ENCODE measurements around the gene RNPEPL1.

Gene RNPEPL1

DNA sequence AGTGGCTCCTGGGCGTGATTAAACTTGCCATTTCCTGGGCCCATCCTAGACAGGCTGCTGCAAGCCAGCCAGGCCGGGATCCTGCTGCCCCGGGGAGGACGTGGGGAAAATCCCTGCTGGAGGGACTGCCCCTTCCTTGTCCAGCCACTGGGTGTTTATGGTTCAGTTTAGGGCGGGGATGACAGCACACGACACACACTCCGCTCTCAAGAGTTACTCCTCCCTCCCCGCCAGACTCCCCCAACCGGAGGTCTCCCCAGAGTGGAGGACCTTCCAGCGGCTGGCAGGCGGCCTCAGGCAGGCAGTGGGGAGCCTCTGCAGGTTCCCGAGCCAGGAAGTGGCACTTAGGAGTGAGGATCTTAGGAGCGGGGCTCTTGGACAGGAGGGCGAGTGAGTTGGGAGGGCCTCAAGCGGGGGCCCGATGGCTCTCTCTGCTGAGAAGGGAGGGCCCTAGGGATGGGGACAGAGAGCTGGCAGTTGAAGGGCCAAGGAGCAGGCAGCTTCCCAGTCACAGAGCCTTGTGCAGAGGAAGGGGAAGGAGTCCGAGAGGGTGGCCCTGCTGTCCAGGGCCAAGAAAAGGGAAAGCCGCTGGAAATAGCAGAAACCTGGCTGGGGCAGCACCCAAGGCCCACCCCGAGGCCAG, 51.3 kb downstream of the RNPEPL1 start:
- no peak for DNase-seq (ENCODE audit: extremely low spot score, insufficient read length, low read depth)
- no peak for FAIRE-seq

DNA sequence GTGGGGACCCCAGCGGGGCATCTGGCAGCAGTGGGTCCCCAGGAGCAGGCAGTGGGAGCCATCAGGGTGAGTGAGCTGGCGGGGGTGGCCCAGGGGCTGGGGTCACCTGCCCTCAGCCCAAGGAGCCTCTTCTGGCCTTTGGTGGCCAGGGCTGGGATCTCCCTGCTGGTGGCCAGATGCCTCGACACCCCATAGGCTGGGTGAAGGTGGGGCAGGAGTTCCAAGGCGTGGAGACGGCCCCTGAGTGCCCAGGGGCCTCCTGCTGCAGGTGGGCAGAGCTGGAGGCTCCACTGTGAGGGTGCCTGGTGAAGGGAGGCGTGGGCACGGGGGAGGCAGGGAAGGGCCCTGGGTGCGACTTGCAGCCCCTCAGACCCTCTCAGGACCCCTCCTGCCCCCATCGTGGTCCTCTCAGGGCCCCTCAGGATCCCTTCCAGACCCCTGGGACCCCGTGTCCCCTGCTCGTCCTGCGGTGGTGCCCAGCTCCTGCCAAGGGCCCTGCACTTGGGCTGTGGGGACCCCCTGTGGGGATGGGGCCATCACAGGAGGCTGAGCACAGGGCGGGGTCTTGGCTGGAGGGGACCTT, 52.0 kb downstream of the RNPEPL1 start:
- no peak for FAIRE-seq
- no peak for DNase-seq (ENCODE audit: extremely low spot score, insufficient read length, low read depth)

DNA sequence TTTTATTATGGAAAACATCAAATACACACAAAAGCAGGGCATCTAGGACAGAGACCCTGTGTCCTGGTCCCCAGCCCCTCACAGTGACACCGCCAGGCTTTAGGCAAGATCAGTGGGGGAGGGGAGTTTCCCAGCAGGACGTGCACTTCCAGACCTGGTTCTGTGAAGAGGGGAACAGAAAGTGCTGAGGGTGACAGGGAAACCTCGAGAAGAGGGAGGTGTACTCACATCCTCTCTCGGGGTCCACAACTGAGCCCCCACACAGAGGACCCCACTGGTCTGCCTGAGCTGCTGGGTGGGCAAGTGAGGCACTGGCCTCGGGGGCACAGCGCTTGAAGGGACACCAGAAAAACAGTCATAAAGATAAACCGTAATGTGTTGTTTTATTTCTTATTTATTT, 52.6 kb downstream of the RNPEPL1 start:
- DNase-seq (ENCODE audit: extremely low spot score, insufficient read length, low read depth) (no peak), FAIRE-seq (no peak)

DNA sequence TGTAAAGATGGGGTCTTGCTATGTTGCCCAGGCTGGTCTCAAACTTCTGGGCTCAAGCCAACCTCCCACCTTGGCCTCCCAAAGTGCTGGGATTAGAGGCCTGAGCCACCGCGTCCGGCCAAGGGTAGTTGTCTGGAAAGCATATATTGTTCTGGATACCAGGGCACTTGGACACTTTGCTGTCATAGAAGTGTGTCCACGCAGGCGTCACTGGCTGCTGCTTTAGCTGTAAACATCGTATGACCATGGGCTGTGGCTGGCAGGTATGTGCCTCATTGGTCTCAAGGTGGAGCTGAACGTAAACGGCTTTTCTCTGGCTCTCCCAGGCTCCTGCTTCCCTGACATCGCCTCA, 53.8 kb downstream of the RNPEPL1 start:
- no peak for DNase-seq (ENCODE audit: extremely low spot score, insufficient read length, low read depth)
- no peak for FAIRE-seq

DNA sequence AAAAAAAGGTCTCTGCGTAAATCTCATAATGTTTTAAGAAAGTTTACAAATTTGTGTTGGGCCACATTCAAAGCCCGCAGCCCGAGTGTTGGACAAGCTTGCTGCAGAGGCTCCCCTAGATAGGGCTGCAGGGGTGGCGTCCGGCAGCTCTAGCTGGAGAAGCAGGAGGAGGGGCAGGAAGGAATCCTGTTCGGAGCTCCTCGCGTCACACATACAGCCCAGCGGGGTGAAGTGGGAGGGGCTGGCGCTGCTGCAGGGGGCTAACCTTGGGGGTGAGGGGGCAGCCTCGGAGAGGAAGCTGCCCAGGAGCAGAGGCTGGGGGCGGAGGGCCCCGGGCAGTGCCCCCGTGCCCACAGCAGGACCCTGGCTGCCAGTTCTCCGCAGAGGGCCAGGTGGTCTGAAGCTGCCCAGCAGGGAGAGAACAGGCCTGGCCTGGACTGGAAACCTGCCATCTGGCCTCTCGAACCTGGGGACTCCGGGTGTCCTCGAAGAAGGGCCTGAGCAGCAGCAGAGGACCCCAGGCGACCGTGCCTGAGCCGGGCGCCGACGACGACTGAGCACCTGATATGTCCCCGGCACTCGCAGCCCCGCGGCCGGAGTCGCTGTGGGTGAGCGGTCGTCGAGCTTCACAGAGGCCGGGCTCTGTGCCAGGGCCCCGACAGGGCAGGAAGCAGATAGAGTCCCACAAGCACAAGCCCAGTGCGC, 54.4 kb downstream of the RNPEPL1 start:
- no peak for FAIRE-seq
- DNase-seq (ENCODE audit: extremely low spot score, insufficient read length, low read depth) = no peak

DNA sequence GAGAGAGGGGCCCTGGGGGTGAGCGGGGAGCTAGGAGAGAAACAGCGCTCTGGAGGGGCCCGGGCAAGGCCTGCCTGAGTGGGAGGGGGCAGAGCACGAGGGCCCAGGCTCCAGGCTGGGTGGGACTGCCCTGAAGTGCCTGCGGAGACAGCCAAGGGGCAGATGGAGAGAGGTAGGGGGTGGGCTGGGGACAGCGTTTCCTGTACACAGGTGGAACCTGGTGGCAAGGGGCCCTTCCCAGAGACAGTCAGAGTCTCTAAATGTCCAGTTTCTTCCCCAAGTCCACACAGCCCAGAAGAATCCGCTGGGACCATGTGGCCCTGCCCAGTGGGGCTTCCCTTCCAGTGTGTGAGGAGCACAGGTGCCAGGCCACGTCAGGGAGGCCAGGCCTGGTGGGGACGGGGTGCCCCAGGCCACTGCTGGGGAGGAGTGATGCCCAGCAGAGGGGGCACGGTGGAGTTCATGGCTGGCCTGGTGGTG, 55.3 kb downstream of the RNPEPL1 start:
- DNase-seq (ENCODE audit: extremely low spot score, insufficient read length, low read depth) (no peak), FAIRE-seq (no peak)

DNA sequence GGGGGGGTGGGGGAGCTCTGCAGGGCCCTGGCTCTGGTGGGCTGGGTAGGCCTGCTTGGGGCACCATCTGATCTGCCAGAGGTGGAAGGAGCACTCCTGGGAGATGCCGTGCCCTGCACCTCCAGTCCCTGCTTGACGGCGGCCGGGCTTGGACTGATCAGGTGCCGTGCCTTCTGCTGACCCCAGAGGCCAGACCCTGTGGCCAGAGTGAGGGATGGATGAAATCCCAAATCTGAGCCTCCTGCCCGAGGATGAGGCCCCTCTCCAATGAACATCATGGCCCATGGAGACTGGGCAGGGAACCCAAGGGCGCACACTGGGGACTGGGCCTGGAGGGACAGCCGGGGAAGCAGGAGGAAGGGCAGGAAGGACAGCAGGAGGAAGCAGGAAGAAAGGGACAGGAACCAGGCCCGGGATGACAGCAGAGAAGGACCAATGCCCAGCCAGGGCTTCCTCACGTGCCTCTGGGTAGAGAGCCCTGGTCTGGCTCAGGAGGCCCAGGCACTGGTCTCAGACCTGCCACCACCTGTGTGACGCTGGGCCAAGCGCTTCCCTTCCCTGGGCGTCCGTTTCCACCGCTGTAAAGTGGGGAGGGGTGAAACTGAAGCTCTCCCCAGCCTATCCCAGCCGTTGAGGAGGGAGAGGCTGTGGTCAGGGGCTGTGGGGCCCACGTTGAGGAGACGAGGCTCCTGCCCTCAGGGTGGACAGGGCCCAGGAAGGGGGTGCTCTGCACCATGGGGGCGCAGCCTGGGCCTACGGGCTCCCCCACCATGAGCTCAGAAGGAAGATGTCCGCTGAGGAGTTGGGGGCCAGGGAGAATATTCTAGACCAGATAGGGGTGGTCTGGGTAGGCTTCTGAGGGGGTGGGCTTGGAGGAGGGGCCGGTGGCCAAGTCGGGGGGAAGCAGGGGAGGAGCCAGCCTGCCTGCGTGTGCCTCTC, 56.0 kb downstream of the RNPEPL1 start:
- DNase-seq (ENCODE audit: extremely low spot score, insufficient read length, low read depth) = no peak
- no peak for FAIRE-seq

DNA sequence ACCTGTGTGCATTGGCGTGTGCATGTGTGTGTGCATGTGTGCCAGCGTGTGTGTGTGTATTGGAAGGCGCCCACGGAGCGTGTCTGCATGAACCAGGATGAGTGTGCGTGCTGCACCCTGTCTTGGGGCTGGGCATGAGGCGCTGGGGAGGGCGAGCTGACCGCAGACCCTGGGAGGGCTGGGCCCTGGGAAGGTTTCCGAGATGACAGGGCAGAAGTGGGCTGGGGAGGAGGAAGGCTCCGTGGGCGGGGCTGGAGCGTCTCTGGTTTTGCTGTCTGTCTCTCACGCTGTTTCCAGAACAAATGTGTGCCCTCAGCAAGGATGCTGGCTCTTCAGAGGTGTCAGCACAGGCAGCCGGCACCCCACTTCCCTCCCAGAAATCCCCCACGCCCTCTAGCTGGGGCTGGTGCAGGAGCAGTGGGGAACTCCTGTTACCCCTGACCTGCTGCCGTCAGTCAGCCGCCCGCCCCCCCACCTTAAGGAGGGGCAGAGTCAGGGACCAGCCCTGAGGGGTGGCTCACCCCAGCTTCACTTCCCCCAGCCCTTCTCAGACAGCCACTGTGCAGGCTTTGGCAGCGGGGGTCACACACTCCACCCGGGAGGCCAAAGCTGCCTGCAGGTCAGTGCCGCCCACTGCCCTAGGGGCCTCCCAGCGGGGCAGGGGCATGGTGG, 56.8 kb downstream of the RNPEPL1 start, which contains the start of gene GPR35:
TSS of gene GPR35 (plus strand) at position 531 of the 672 bp plus-strand sequence. CDS start 4,473 bp downstream, outside the sequence.
- FAIRE-seq (no peak), DNase-seq (ENCODE audit: extremely low spot score, insufficient read length, low read depth) (no peak)

DNA sequence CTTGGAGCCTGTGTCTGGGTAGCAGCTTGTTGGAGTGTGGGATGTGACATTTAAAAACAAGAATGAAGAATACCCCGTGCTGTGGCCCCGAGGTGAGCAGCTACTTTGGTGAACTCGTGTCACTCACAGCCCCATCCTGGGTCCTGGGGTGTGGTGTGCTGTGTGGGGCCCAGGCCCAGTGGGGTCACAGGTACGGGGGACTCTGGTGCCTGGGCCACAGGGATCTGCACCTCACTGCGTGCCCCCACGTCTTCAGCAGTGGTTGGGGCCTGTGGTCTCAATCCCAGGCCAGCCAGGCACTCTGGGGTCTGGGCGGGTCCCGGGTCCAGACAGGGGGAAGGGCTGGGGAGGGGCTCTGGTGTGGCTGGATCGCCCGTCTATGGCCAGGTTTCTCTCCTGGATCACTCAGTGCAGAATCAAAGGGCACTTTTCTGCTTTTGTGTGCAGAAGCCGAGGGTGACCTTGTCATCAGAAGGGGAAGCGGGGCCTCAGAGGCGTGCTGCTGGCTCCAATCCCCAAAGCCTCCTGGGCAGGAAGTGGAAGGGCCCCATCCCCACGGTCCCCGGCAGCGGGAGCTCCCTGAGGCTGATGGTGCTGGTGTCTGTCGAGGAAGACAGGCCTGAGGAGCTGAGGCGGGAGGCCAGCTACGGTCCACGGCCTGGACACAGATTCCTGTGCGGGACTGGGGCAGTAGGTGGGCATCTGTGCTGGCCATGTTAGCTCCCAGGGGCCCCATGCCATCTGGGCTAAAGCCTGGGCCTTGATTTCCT, 58.4 kb downstream of the RNPEPL1 start:
- DNase-seq (ENCODE audit: extremely low spot score, insufficient read length, low read depth) (no peak), FAIRE-seq (no peak)

DNA sequence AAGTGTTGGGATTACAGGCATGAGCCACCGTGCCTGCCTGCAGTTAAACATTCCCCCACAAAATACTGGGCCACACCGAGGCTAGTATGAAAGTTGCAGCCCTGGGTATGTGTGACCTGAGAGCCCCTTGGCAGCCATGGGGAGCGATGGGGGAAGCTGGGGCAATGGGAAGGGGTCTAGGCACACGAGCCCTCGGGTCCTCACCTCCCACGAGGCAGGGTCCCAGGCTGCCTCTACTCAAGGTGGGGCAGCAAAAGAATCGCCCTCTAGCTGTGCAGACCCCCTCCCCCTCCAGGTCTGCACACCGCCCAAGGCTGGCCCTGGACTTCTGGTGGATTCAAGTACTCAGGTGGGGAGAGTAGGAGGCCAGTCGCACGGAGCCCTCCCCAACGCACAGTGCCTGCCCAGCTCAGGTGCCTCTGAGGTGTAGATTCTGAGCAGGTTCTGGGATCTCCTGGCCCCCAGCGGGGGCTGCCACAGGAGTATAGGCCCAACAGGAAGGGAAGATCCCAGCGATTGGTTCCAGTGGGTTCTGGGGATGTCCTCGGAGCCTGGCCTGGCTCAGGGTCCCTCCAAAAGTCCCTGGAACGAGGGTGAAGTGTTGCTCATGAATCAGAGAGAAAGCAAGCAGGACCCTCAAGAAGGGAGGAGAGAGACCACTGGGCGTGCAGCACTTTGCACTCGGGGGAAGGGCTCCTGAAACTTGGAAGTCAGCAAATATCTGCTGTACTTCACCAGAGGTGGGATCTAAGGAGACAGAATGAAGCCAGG, 59.6 kb downstream of the RNPEPL1 start:
- no peak for FAIRE-seq

DNA sequence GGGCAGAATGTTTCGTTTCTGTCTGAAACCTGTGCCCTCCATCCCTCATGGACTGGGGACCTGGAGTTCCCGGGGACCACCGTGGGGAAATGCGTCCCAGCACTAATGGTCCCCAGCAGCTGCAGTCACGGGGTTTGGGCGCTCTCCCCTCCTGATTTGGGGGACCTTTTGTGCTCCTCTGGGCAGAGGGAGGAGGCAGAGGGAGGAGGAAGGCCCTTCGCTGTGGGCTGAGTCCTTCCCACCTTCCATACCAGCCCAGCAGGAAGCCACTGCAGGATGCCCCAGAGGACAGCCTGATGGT, 60.2 kb downstream of the RNPEPL1 start:
- DNase-seq (ENCODE audit: extremely low spot score, insufficient read length, low read depth) = no peak
- FAIRE-seq = no peak

More for the DNA sequence above, 59.6 kb downstream of the RNPEPL1 start:
- DNase-seq (ENCODE audit: extremely low spot score, insufficient read length, low read depth) = no peak

DNA sequence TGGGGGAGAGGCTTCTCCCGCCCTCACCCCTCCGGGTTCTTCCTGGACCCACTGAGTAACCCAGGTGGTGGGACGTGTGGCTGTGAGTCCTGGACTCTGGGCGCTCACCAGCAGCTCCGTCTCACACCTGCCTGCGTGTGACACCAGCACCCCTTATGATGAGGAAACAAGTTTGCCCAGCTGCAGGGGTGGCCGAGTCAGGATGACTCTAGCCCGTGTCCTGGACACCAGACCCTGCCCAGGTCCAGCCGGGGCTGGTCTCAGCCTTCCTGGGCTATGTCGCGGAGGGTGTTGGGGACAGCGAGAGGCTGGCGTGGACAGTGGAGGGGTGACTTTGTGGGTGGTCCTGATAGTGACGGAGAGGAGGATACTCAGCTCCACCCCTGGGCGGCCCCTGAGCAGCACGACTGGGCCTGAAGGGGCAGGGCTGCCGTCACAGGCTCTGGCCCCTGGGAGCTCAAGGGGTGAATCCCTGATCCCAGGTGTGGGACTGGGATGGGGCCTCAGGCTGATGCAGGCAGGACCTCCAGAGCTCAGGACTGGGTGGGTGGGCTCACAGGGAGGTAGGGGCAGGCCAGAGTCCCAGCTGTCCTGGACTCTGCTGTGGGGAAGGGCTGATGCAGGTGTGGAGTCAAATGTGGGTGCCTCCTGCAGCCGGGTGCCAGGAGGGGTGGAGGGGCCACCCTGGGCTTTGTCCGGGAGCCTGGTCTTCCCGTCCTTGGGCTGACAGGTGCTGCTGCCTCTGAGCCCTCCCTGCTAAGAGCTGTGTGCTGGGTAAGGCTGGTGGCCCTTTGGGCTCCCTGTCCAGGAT, 60.7 kb downstream of the RNPEPL1 start:
- FAIRE-seq = no peak
- DNase-seq (ENCODE audit: extremely low spot score, insufficient read length, low read depth) = no peak

DNA sequence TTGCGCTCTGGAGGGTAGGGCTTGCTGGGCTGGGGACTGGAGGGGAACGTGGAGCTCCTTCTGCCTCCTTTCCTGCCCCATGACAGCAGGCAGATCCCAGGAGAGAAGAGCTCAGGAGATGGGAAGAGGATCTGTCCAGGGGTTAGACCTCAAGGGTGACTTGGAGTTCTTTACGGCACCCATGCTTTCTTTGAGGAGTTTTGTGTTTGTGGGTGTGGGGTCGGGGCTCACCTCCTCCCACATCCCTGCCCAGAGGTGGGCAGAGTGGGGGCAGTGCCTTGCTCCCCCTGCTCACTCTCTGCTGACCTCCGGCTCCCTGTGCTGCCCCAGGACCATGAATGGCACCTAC, 61.3 kb downstream of the RNPEPL1 start:
- FAIRE-seq = no peak

DNA sequence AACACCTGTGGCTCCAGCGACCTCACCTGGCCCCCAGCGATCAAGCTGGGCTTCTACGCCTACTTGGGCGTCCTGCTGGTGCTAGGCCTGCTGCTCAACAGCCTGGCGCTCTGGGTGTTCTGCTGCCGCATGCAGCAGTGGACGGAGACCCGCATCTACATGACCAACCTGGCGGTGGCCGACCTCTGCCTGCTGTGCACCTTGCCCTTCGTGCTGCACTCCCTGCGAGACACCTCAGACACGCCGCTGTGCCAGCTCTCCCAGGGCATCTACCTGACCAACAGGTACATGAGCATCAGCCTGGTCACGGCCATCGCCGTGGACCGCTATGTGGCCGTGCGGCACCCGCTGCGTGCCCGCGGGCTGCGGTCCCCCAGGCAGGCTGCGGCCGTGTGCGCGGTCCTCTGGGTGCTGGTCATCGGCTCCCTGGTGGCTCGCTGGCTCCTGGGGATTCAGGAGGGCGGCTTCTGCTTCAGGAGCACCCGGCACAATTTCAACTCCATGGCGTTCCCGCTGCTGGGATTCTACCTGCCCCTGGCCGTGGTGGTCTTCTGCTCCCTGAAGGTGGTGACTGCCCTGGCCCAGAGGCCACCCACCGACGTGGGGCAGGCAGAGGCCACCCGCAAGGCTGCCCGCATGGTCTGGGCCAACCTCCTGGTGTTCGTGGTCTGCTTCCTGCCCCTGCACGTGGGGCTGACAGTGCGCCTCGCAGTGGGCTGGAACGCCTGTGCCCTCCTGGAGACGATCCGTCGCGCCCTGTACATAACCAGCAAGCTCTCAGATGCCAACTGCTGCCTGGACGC, 61.9 kb downstream of the RNPEPL1 start:
- no peak for DNase-seq (ENCODE audit: extremely low spot score, insufficient read length, low read depth)
- no peak for FAIRE-seq

More for the DNA sequence above, 61.3 kb downstream of the RNPEPL1 start:
- DNase-seq (ENCODE audit: extremely low spot score, insufficient read length, low read depth) = no peak
